NT2/D1 (cell line): ENCODE results near the gene ULK4.

Source experiments
- DNase-seq: peaks from one replicate; pipeline ENCODE4 v3.0.0-alpha.2; 2011; ENCODE audit warnings: low read depth, low spot score
- H3K27me3 ChIP-seq: 2 replicates; pipeline ENCODE4 v1.6.0; 2011; ENCODE audit warnings: mild to moderate bottlenecking; ENCODE audit not compliant: insufficient read length, insufficient read depth
- H3K36me3 ChIP-seq: 2 replicates; pipeline ENCODE4 v1.6.1; 2011; ENCODE audit warnings: mild to moderate bottlenecking, low read length, mixed read lengths; ENCODE audit not compliant: insufficient read depth, insufficient read length
- H3K4me1 ChIP-seq: 2 replicates; pipeline ENCODE4 v1.5.1; 2011; ENCODE audit not compliant: insufficient read depth, insufficient read length
- H3K4me3 ChIP-seq: 2 replicates; pipeline ENCODE4 v1.5.1; 2011; ENCODE audit warnings: low read depth; ENCODE audit not compliant: insufficient read length
- H3K9ac ChIP-seq: 2 replicates; pipeline ENCODE4 v1.6.0; 2011; ENCODE audit warnings: low read depth; ENCODE audit not compliant: insufficient read length
- H3K9me3 ChIP-seq: 2 replicates; pipeline ENCODE4 v1.5.1; 2011; ENCODE audit warnings: mild to moderate bottlenecking, low read length; ENCODE audit not compliant: insufficient read depth
- SUZ12 ChIP-seq: IDR thresholded peaks from 2 replicates; pipeline ENCODE4 v1.6.1; 2011; ENCODE audit not compliant: insufficient read length, insufficient read depth; ENCODE audit errors: extremely low read depth
- YY1 ChIP-seq: IDR thresholded peaks from 2 replicates; pipeline ENCODE4 v1.6.1; 2011; ENCODE audit not compliant: insufficient read length, insufficient read depth
- ZNF274 ChIP-seq: IDR thresholded peaks from 2 replicates; pipeline ENCODE4 v1.6.1; 2011; ENCODE audit warnings: mild to moderate bottlenecking, low read depth, low read length

Gene ULK4

DNA sequence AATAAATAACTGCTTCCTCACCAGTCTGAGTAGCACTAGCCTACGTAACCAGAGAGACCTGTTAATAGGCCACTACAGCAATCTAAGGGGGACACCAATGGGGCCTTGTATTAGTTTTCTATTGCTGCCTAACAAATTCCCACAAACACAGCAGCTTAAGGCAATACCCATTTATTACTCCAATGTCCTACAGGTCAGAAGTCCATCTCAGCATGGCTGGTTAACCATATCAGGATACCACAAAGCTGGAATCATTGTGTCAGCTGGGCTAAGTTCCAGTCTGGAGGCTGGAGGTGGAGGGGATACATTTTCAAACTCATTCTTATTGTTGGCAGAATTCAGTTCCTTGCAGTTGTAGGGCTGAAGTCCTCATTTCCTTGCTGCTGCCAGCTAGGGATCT is 331.9 kb downstream of the ULK4 start:
- Histone ChIP-seq H3K9me3 (no peaks in the 10 kb centered on the region), H3K9ac (no peak overlapping the region), H3K4me3 (no peak overlapping the region), H3K27me3 (no peaks in the 10 kb centered on the region), H3K36me3 (no peaks in the 10 kb centered on the region), H3K4me1 (no peaks in the 10 kb centered on the region)
- TF ChIP-seq YY1 (no peak), SUZ12 (no peak), ZNF274 (no peak)
- no peak for DNase-seq

GRCh38 chr3:41629072-41629471 is 332.8 kb downstream of the ULK4 start:
- Histone ChIP-seq H3K4me1 (no peaks in the 10 kb centered on the region), H3K4me3 (no peak overlapping the region), H3K9me3 (no peaks in the 10 kb centered on the region), H3K27me3 (no peaks in the 10 kb centered on the region), H3K36me3 (no peaks in the 10 kb centered on the region), H3K9ac (no peak overlapping the region)
- no peak for TF ChIP-seq ZNF274
- TF ChIP-seq SUZ12 = no peak
- TF ChIP-seq YY1 = no peak
- peak; percentile 3 for DNase-seq

- TF ChIP-seq YY1 (no peak), ZNF274 (no peak), SUZ12 (no peak)
These were observed 334.3 kb downstream of the ULK4 start for GRCh38 chr3:41627477-41628087.

GRCh38 chr3:41612853-41613252 is 349.1 kb downstream of the ULK4 start:
- H3K27me3 ChIP-seq = no peaks in the 10 kb centered on the region
- no peak overlapping the region for H3K9ac ChIP-seq
- no peak for TF ChIP-seq YY1
- TF ChIP-seq ZNF274 = no peak
- no peak for TF ChIP-seq SUZ12
- no peaks in the 10 kb centered on the region for H3K4me1 ChIP-seq
- no peak overlapping the region for H3K4me3 ChIP-seq
- DNase-seq = no peak
- H3K36me3 ChIP-seq = no peaks in the 10 kb centered on the region
- no peaks in the 10 kb centered on the region for H3K9me3 ChIP-seq

More at GRCh38 chr3:41627477-41628087, 334.3 kb downstream of the ULK4 start:
- Histone ChIP-seq H3K9ac (no peak overlapping the region), H3K9me3 (no peaks in the 10 kb centered on the region), H3K36me3 (no peaks in the 10 kb centered on the region), H3K4me3 (no peak overlapping the region), H3K27me3 (no peaks in the 10 kb centered on the region), H3K4me1 (no peaks in the 10 kb centered on the region)
- no peak for DNase-seq

DNA sequence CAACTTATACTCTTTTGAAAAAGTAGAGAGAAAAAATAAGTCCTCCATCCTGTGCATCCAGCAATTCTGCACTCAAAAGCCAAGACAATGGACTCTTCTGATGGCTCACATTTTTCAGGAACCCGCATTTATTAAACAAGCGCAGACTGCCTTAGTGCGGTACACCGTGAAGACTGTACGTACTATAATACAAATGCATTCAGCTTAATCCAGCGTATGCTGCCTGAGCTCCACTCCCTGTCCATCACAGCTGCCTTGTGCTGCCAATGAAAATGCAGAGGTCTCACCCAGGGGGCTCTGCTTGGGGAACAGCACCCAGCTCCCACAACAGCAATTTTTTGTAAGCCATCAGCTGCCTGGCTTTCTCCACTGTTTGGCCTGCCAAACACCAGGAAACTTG is 350.9 kb downstream of the ULK4 start:
- no peak for TF ChIP-seq ZNF274
- no peak for TF ChIP-seq YY1
- TF ChIP-seq SUZ12 = no peak
- no peak overlapping the region for H3K9ac ChIP-seq
- DNase-seq = no peak
- H3K4me1 ChIP-seq = no peaks in the 10 kb centered on the region
- H3K36me3 ChIP-seq = no peaks in the 10 kb centered on the region
- no peaks in the 10 kb centered on the region for H3K9me3 ChIP-seq
- H3K4me3 ChIP-seq = no peak overlapping the region
- no peaks in the 10 kb centered on the region for H3K27me3 ChIP-seq

GRCh38 chr3:41608347-41608746 is 353.6 kb downstream of the ULK4 start:
- Histone ChIP-seq H3K9me3 (no peaks in the 10 kb centered on the region), H3K9ac (no peak overlapping the region), H3K27me3 (no peaks in the 10 kb centered on the region), H3K36me3 (no peaks in the 10 kb centered on the region), H3K4me3 (no peak overlapping the region), H3K4me1 (no peaks in the 10 kb centered on the region)
- DNase-seq = no peak
- TF ChIP-seq YY1 = no peak
- TF ChIP-seq SUZ12 = no peak

DNA sequence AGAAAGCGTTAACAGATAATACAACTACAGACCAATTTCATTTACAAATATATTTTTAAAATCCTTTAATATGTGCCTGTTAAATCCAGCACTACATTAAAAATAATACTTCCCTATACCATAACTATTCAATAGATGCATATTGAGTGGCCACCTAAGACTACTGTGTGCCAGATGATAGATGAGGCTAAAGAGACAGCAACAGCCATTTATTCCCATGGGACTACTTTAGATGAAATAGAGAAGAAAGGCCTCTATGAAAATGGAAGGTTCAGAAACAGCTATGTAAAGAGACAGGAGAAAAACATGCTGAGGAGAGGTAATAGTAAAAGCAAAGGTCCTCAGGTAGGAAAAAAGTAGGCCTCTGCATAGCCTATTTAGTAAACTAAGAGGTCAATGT is 358.1 kb downstream of the ULK4 start:
- DNase-seq = no peak
- Histone ChIP-seq H3K9ac (no peak overlapping the region), H3K4me3 (no peak overlapping the region), H3K27me3 (no peaks in the 10 kb centered on the region), H3K9me3 (no peaks in the 10 kb centered on the region), H3K4me1 (no peaks in the 10 kb centered on the region), H3K36me3 (no peaks in the 10 kb centered on the region)
- TF ChIP-seq SUZ12 = no peak
- no peak for TF ChIP-seq ZNF274
- TF ChIP-seq YY1 = no peak
